Neural cell (in vitro differentiated cells): Measurements from ENCODE around the gene IL1RAP. TPM values are rescaled to one million over a fixed set of nuclear protein-coding genes. Genes with fewer than 3 reads are reported as not detected.

Experiments used
- H2AFZ ChIP-seq: fragments of 200-600, 300-800 bp; sonication (generic), shearing (Covaris generic); 2 replicates; pipeline ENCODE4 v1.6.0; 2014; ENCODE audit warnings: low read depth, mild to moderate bottlenecking, antibody characterized with exemption, low read length, moderate library complexity
- H3F3A ChIP-seq: fragments of 200-600 bp; shearing (Covaris generic); 2 replicates; pipeline ENCODE4 v1.6.1; 2016; ENCODE audit warnings: mild to moderate bottlenecking, moderate library complexity, mixed read lengths, antibody characterized with exemption, low read length; ENCODE audit not compliant: insufficient read depth, poor library complexity, severe bottlenecking
- H3K27ac ChIP-seq: fragments of 200-600, 300-800 bp; sonication (generic), shearing (Covaris generic); 2 replicates; pipeline ENCODE4 v1.5.1; 2014; ENCODE audit warnings: mild to moderate bottlenecking, low read length, moderate library complexity
- H3K27me3 ChIP-seq: fragments of 300-800, 200-600 bp; sonication (generic), shearing (Covaris generic); 2 replicates; pipeline ENCODE4 v1.6.0; 2014; ENCODE audit warnings: mild to moderate bottlenecking, low read depth, low read length, moderate library complexity; ENCODE audit not compliant: insufficient read depth
- H3K36me3 ChIP-seq: fragments of 300-800, 200-600 bp; sonication (generic), shearing (Covaris generic); 2 replicates; pipeline ENCODE4 v1.5.1; 2014; ENCODE audit warnings: mild to moderate bottlenecking, antibody characterized with exemption, low read length, moderate library complexity; ENCODE audit not compliant: insufficient read depth
- H3K4me2 ChIP-seq: fragments of 300-800, 200-600 bp; sonication (generic), shearing (Covaris generic); 2 replicates; pipeline ENCODE4 v1.6.0; 2014; ENCODE audit warnings: mild to moderate bottlenecking, low read length
- H3K4me3 ChIP-seq: fragments of 300-800, 200-600 bp; sonication (generic), shearing (Covaris generic); 2 replicates; pipeline ENCODE4 v1.5.1; 2014; ENCODE audit warnings: mild to moderate bottlenecking, low read length, moderate library complexity
- H3K79me2 ChIP-seq: fragments of 200-600 bp; shearing (Covaris generic); replicated peaks from 2 replicates; pipeline ENCODE4 v1.6.0; 2014; ENCODE audit warnings: mild to moderate bottlenecking, low read length, moderate library complexity; ENCODE audit not compliant: insufficient read depth
- H3K9ac ChIP-seq: fragments of 300-800, 200-600 bp; sonication (generic), shearing (Covaris generic); 2 replicates; pipeline ENCODE4 v1.6.1; 2016; ENCODE audit warnings: mild to moderate bottlenecking, low read length, mixed read lengths
- H3K9me2 ChIP-seq: fragments of 200-600 bp; shearing (Covaris generic); 2 replicates; pipeline ENCODE4 v1.6.1; 2016; ENCODE audit warnings: mild to moderate bottlenecking, low read length, mixed read lengths; ENCODE audit not compliant: insufficient read depth
- H3K9me3 ChIP-seq: fragments of 200-600, 300-800 bp; sonication (generic), shearing (Covaris generic); 2 replicates; pipeline ENCODE4 v1.6.1; 2016; ENCODE audit warnings: mild to moderate bottlenecking, mixed run types, low read length, moderate library complexity, mixed read lengths
- H4K20me1 ChIP-seq: fragments of 200-600 bp; shearing (Covaris generic); 2 replicates; pipeline ENCODE4 v1.6.1; 2016; ENCODE audit warnings: mild to moderate bottlenecking, mixed run types; ENCODE audit not compliant: insufficient read depth
- EP300 ChIP-seq: fragments of 450-650 bp; conservative IDR thresholded peaks from 2 replicates; pipeline ENCODE4 v1.6.1; 2014; ENCODE audit warnings: antibody characterized with exemption, mild to moderate bottlenecking, moderate library complexity; ENCODE audit not compliant: poor library complexity, severe bottlenecking
- EZH2 ChIP-seq: fragments of 200-600, 300-800 bp; shearing (Covaris generic), sonication (generic); IDR thresholded peaks from 2 replicates; pipeline ENCODE4 v1.6.1; 2014; ENCODE audit warnings: antibody characterized with exemption, low read length, borderline replicate concordance, mild to moderate bottlenecking; ENCODE audit not compliant: insufficient read depth, poor library complexity, severe bottlenecking
- MXI1 ChIP-seq: fragments of 450-650 bp; conservative IDR thresholded peaks from 2 replicates; pipeline ENCODE4 v1.6.1; 2014; ENCODE audit warnings: antibody characterized with exemption, mild to moderate bottlenecking; ENCODE audit not compliant: poor library complexity, severe bottlenecking
- POLR2AphosphoS5 ChIP-seq: IDR thresholded peaks from 2 replicates; pipeline ENCODE4 v1.6.1; 2012
- RAD21 ChIP-seq: fragments of 450-650 bp; conservative IDR thresholded peaks from 2 replicates; pipeline ENCODE4 v1.6.1; 2014; ENCODE audit warnings: antibody characterized with exemption, mild to moderate bottlenecking, moderate library complexity
- SMC3 ChIP-seq: fragments of 450-650 bp; conservative IDR thresholded peaks from 2 replicates; pipeline ENCODE4 v1.6.1; 2014; ENCODE audit warnings: antibody characterized with exemption, mild to moderate bottlenecking, moderate library complexity; ENCODE audit not compliant: poor library complexity
- TAF1 ChIP-seq: IDR thresholded peaks from 2 replicates; pipeline ENCODE4 v1.6.1; 2012; ENCODE audit warnings: low read depth
- polyA plus RNA-seq: library from polyadenylated mRNA; depleted of rRNA; stranded (reverse); fragments of >200 nt; gene quantifications from 2 replicates; pipeline ENCODE4 v1.2.3, GENCODE V29; 2014
- TF ChIP-seq, protein P1 (sequence below): IDR thresholded peaks from 2 replicates; pipeline ENCODE4 v1.6.1; 2012; ENCODE audit warnings: borderline replicate concordance
- TF ChIP-seq, protein P2 (sequence below): fragments of 450-650 bp; IDR thresholded peaks from 2 replicates; pipeline ENCODE4 v1.5.1; 2014; ENCODE audit warnings: antibody characterized with exemption, mild to moderate bottlenecking, moderate library complexity; ENCODE audit not compliant: poor library complexity, severe bottlenecking

Gene IL1RAP
- polyA plus RNA-seq, 1 donor from 2014 or later, result 24.6 TPM

DNA sequence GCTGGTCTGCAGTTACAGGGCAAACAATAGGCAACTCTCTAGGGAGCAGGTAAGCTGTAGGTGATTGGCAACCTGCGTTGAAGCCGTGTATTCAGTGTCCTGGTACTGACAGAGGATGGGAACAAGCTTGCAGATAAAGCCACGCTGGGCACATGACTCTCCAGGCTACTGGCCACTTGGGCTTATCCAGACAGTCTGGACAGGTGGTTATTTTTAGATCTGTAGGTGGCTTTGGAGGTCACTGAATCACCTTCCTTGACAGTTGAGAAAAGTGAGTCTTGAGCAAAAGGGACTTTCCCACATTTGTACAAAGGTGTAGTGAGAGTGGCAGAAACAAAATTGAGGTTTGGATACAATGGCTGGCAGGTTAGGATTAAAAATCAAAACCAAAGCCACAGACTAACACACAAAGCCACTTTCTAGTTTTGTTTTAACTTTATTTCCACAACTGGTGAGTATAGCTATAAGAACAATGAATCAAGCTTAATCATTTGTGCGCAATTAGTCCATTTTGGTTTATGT, 22.3 kb upstream of the IL1RAP start:
- Histone ChIP-seq H3K79me2 (no peaks in the 10 kb centered on the region), H2AFZ (no peak overlapping the region), H3K27ac (no peak overlapping the region), H3K27me3 (no peaks in the 10 kb centered on the region), H3K4me2 (no peak overlapping the region), H3K9me3 (no peaks in the 10 kb centered on the region), H3K9ac (no peak overlapping the region), H4K20me1 (no peaks in the 10 kb centered on the region), H3K36me3 (no peaks in the 10 kb centered on the region), H3K4me3 (no peak overlapping the region), H3F3A (no peaks in the 10 kb centered on the region), H3K9me2 (peaks cover 4% of the 10 kb centered on the region)
- TF ChIP-seq MXI1 (no peak), EP300 (no peak), SMC3 (no peak), EZH2 (no peak), RAD21 (no peak), POLR2AphosphoS5 (no peak), TAF1 (no peak)
- TF ChIP-seq, protein P1, sequence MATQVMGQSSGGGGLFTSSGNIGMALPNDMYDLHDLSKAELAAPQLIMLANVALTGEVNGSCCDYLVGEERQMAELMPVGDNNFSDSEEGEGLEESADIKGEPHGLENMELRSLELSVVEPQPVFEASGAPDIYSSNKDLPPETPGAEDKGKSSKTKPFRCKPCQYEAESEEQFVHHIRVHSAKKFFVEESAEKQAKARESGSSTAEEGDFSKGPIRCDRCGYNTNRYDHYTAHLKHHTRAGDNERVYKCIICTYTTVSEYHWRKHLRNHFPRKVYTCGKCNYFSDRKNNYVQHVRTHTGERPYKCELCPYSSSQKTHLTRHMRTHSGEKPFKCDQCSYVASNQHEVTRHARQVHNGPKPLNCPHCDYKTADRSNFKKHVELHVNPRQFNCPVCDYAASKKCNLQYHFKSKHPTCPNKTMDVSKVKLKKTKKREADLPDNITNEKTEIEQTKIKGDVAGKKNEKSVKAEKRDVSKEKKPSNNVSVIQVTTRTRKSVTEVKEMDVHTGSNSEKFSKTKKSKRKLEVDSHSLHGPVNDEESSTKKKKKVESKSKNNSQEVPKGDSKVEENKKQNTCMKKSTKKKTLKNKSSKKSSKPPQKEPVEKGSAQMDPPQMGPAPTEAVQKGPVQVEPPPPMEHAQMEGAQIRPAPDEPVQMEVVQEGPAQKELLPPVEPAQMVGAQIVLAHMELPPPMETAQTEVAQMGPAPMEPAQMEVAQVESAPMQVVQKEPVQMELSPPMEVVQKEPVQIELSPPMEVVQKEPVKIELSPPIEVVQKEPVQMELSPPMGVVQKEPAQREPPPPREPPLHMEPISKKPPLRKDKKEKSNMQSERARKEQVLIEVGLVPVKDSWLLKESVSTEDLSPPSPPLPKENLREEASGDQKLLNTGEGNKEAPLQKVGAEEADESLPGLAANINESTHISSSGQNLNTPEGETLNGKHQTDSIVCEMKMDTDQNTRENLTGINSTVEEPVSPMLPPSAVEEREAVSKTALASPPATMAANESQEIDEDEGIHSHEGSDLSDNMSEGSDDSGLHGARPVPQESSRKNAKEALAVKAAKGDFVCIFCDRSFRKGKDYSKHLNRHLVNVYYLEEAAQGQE, result no peak
- TF ChIP-seq, protein P2, sequence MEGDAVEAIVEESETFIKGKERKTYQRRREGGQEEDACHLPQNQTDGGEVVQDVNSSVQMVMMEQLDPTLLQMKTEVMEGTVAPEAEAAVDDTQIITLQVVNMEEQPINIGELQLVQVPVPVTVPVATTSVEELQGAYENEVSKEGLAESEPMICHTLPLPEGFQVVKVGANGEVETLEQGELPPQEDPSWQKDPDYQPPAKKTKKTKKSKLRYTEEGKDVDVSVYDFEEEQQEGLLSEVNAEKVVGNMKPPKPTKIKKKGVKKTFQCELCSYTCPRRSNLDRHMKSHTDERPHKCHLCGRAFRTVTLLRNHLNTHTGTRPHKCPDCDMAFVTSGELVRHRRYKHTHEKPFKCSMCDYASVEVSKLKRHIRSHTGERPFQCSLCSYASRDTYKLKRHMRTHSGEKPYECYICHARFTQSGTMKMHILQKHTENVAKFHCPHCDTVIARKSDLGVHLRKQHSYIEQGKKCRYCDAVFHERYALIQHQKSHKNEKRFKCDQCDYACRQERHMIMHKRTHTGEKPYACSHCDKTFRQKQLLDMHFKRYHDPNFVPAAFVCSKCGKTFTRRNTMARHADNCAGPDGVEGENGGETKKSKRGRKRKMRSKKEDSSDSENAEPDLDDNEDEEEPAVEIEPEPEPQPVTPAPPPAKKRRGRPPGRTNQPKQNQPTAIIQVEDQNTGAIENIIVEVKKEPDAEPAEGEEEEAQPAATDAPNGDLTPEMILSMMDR, result no peak

DNA sequence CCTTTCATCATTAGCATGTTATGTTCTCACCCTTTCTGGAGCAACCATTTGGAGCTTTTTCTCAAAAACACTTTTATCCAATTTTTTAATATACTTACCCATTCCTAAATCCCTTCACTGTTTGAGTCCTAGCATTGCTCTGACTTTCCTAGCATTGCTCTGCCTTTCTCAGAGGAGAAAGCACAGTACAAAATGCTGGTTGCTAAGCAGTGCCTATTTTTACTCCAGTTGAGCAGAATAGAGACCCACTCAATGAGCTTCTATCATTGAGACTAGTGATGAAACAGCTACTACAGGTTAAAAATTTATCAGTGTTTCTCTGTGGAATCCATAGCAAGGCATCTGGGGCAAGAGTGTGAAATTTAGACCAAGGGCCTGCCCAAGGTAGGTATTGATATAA, 21.8 kb upstream of the IL1RAP start:
- Histone ChIP-seq H3K27me3 (no peaks in the 10 kb centered on the region), H3K4me2 (no peak overlapping the region), H4K20me1 (no peaks in the 10 kb centered on the region), H3K9me3 (no peaks in the 10 kb centered on the region), H3K4me3 (no peak overlapping the region), H3K36me3 (no peaks in the 10 kb centered on the region), H2AFZ (no peak overlapping the region), H3K27ac (no peak overlapping the region), H3K9me2 (peaks cover 4% of the 10 kb centered on the region), H3K9ac (no peak overlapping the region), H3F3A (no peaks in the 10 kb centered on the region), H3K79me2 (no peaks in the 10 kb centered on the region)
- TF ChIP-seq, protein P2, result no peak
- no peak for TF ChIP-seq POLR2AphosphoS5
- TF ChIP-seq, protein P1, result no peak
- TF ChIP-seq RAD21, result no peak
- TF ChIP-seq EP300, result no peak
